ENCODE measurements around the gene ZNF784. TPM values are rescaled to one million over a fixed set of nuclear protein-coding genes. Genes with fewer than 3 reads are reported as not detected.

ZNF784 gene
- total and polyA plus RNA-seq, 9 of the 15 experiments (the other 6 are each of a cell fraction or from before 2014, with no cell fraction given): 0.14 to 6.1 (median 2.1) TPM

- TF ChIP-seq ZNF133 (CRISPR knock-in tag; IDR thresholded peaks at IDR 0.05) (no peak), SNRNP70 (optimal IDR thresholded peaks at IDR 0.05; ENCODE audit: low read depth, low read length) (no peak), HDAC6 (IDR thresholded peaks at IDR 0.05; ENCODE audit: low read depth, low read length) (no peak), E2F1 (CRISPR knock-in tag; IDR thresholded peaks at IDR 0.05) (peak; percentile 95), CREB3 (tag; conservative IDR thresholded peaks at IDR 0.05; ENCODE audit: low read depth) (no peak; the same call in 1 of the 2 replicates), E2F5 (CRISPR knock-in tag; IDR thresholded peaks at IDR 0.05) (peak; percentile 99), NR2C2 (CRISPR knock-in tag; IDR thresholded peaks at IDR 0.05) (peak; percentile 77), NR2C2 (tag; IDR thresholded peaks at IDR 0.05) (no peak), E2F3 (CRISPR knock-in tag; IDR thresholded peaks at IDR 0.05) (no peak), ZNF280B (CRISPR knock-in tag; IDR thresholded peaks at IDR 0.05) (no peak), ZNF12 (CRISPR knock-in tag; IDR thresholded peaks at IDR 0.05) (no peak; the same call in 1 of the 2 replicates), TAF9B (IDR thresholded peaks at IDR 0.05; ENCODE audit: partially characterized antibody) (no peak), ZNF699 (CRISPR knock-in tag; IDR thresholded peaks at IDR 0.05; ENCODE audit: insufficient replicate concordance) (no peak), FOS (IDR thresholded peaks at IDR 0.05; ENCODE audit: extremely low read depth, insufficient read length) (no peak), HMBOX1 (IDR thresholded peaks at IDR 0.05) (no peak), BDP1 (IDR thresholded peaks at IDR 0.05; ENCODE audit: insufficient read depth, insufficient read length) (no peak), CREB3L1 (IDR thresholded peaks at IDR 0.05; ENCODE audit: borderline replicate concordance, low read depth) (peak; percentile 98), ZFP91 (CRISPR knock-in tag; IDR thresholded peaks at IDR 0.05) (peak; percentile 67; the same call in 1 of the 2 replicates), ZNF347 (CRISPR knock-in tag; IDR thresholded peaks at IDR 0.05; ENCODE audit: low read depth) (no peak)
Measured at GRCh38 chr19:55640043-55640576, 15.7 kb upstream of the ZNF784 start (continued).

All from K562 (cell line).